ENCODE data around the gene C12orf50.

GRCh38 chr12:87952223-87952622 lies 77.0 kb downstream of the C12orf50 start:
- no peak for TF ChIP-seq CTCF (IDR thresholded peaks at IDR 0.05)
- TF ChIP-seq POLR2A (IDR thresholded peaks at IDR 0.05), result no peak
